Mesodermal cell (in vitro differentiated cells): ENCODE data around the gene LBH.

Source experiments
- H3K27ac ChIP-seq: 2 replicates; pipeline ENCODE4 v1.7.0; 2013; ENCODE audit warnings: mild to moderate bottlenecking, low read depth, low read length, moderate library complexity; ENCODE audit not compliant: severe bottlenecking
- H3K36me3 ChIP-seq: 2 replicates; pipeline ENCODE4 v1.7.1; 2013; ENCODE audit warnings: mild to moderate bottlenecking, low read length, moderate library complexity; ENCODE audit not compliant: control insufficient read depth, insufficient read depth
- H3K4me1 ChIP-seq: one replicate; pipeline ENCODE4 v1.7.1; 2013; ENCODE audit warnings: mild to moderate bottlenecking, low read length; ENCODE audit not compliant: insufficient read depth, control insufficient read depth, poor library complexity, severe bottlenecking
- H3K4me3 ChIP-seq: 2 replicates; pipeline ENCODE4 v1.7.0; 2013; ENCODE audit warnings: low read length, control low read depth, mild to moderate bottlenecking; ENCODE audit not compliant: insufficient read depth, poor library complexity, severe bottlenecking; ENCODE audit errors: extremely low read depth
- H3K9me3 ChIP-seq: 2 replicates; pipeline ENCODE4 v1.7.1; 2013; ENCODE audit warnings: mild to moderate bottlenecking, low read length, moderate library complexity; ENCODE audit not compliant: control insufficient read depth
- WGBS, 2 experiments: methylation state at CpG; one replicate each; pipeline ENCODE4 v1.1.5; 2013; ENCODE audit warnings: missing lambda C conversion rate in 2 of 2; ENCODE audit not compliant: insufficient coverage in 2 of 2; 5-methylcytosine and 5-hydroxymethylcytosine counted together

The LBH gene

DNA sequence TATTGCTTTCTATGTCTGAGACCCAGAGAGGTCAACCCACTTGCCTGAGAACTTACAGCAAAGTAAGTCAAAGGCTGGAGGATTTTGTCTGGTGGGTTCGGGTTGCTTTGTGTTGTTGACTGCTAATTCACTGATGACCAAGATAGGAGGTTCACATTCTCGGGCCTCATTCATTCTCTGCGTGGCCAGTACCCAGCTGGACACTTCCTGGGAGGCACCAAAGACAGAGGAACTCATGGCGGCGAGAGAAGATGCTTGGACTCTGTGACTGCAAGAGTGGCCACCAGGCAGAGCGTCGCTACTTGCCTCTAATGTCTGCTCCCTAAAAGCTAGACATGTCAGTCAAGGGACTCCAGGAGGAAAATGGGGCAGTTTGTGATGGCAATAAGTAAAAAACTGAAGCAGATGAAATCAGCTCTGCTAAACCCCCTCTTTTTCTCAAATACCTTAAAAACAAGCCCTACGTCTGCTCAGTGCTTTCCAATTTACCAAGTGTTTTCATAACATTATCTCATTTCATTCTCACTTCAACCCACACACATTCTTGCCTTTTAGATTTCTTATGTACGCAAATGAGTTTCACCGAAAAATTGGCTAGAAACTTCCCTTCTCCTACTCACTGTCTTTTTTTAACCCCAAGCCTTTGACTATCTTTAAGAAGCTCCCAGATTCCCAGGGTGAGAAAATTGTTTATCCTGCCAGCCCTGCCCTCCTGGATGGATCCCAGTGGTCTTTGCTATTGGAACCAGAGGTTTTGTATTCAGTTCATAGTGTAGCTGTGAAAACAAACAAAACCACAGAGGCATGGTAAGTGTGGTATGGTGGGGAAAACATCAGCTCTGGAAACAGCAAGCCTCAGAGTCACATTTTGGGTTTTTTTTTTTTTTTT is 4.9 kb upstream of the LBH start:
- no peaks in the 10 kb centered on the region for H3K9me3 ChIP-seq
- no peaks in the 10 kb centered on the region for H3K36me3 ChIP-seq
- H3K4me1 ChIP-seq = peaks cover 23% of the 10 kb centered on the region
- peak overlapping the region; percentile 74 for H3K27ac ChIP-seq
- WGBS, 2 experiments = 61 to 80% methylated on average over 4 to 10 of the region's 10 CpGs
- H3K4me3 ChIP-seq = no peak overlapping the region

DNA sequence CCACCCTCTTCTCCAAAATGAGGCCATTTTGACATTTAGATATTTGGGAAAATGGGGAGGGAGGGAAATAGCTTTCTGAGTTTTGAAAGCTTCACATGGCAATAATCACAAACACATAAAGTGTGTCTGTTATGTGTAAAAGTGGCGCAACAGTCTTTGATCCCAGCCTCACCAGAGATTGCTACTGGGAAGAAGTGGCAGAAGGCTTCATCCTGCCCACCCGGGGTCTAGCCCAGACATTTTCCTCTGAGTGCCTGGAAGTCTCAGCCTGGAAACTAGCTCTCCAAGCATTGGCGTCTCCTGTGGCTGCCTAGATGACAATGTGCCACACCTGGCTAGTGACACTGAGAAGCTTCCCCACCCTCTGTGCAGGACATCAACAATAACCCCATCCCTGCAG is 1.7 kb upstream of the LBH start:
- Histone ChIP-seq H3K9me3 (no peaks in the 10 kb centered on the region), H3K4me3 (no peak overlapping the region), H3K4me1 (peaks cover 31% of the 10 kb centered on the region), H3K36me3 (peaks cover 4% of the 10 kb centered on the region), H3K27ac (no peak overlapping the region)
- 86 to 93% methylated on average over 3 of the region's 3 CpGs for WGBS, 2 experiments

GRCh38 chr2:30230497-30231211 is 680 bp upstream of the LBH start:
- Histone ChIP-seq H3K4me1 (peaks cover 23% of the 10 kb centered on the region), H3K9me3 (no peaks in the 10 kb centered on the region), H3K4me3 (peak overlapping the region; percentile 70), H3K36me3 (peaks cover 14% of the 10 kb centered on the region), H3K27ac (peak overlapping the region; percentile 53)
- 4 to 5% methylated on average over 11 to 27 of the region's 50 CpGs for WGBS, 2 experiments

GRCh38 chr2:30231996-30232800 is 864 bp downstream of the LBH start:
- 0 to 1% methylated on average over 34 to 53 of the region's 70 CpGs for WGBS, 2 experiments
- peaks cover 10% of the 10 kb centered on the region for H3K4me1 ChIP-seq
- peaks cover 29% of the 10 kb centered on the region for H3K36me3 ChIP-seq
- peak overlapping the region; percentile 70 for H3K4me3 ChIP-seq
- H3K27ac ChIP-seq = peak overlapping the region; percentile 49
- H3K9me3 ChIP-seq = no peaks in the 10 kb centered on the region

DNA sequence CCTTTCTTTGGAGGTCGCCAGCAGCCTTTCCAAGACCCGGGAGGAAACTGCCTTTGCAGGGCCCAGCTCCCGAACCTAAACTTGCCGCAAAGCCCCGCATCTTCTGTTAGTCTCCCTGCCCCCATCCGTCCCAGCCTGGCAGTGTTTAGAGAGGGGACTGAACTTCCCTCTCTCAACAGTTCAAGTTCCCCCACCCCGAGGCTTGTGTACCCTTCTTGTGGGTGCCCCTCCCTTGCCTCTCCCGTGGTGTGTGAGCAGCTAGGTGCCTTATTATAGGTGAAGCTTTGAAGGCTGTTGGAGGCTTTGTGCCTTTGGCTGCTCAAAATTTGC is 1.4 kb downstream of the LBH start:
- H3K4me1 ChIP-seq = peaks cover 10% of the 10 kb centered on the region
- H3K9me3 ChIP-seq = no peaks in the 10 kb centered on the region
- 0 to 7% methylated on average over 2 to 3 of the region's 8 CpGs for WGBS, 2 experiments
- peaks cover 34% of the 10 kb centered on the region for H3K36me3 ChIP-seq
- peak overlapping the region; percentile 70 for H3K4me3 ChIP-seq
- H3K27ac ChIP-seq = peak overlapping the region; percentile 49

DNA sequence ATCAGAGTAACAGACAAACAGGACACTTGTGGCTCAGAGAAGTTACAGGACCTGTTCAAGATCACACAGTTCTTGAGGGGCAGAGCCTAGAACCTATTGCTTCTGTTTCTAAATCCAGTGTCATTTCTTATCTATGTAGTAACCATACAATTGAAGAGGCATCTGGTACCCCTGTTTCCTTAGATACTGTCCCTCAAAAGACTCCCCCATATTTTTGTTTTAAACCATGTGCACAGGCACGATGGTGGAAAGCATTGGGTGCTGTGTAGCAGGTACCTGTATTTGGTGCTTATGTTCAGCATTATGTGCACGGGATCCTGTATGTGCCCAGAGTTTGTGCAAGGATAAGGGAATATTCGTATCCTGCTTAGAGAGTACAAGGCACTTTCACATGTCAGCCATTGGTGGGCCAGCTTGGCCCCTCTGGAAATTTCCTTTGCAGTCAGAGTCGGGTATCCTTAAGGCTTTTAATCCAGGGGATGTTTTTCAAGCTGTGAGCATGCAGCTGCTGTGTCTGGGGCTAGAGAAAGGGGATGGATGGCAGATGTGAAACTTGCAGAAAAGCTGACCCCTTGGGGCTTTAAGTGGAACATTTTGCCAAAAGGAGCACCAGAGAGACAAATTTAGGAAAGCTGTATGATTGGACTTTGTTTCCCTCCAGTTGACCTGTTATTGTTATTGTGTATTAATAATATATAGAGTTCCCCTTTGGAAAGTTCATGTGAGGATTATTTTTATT is 2.1 kb downstream of the LBH start:
- Histone ChIP-seq H3K27ac (no peak overlapping the region), H3K36me3 (peaks cover 40% of the 10 kb centered on the region), H3K4me1 (peaks cover 10% of the 10 kb centered on the region), H3K9me3 (no peaks in the 10 kb centered on the region), H3K4me3 (peak overlapping the region; percentile 70)
- WGBS, 2 experiments = 67 to 69% methylated on average over 3 to 4 of the region's 4 CpGs

DNA sequence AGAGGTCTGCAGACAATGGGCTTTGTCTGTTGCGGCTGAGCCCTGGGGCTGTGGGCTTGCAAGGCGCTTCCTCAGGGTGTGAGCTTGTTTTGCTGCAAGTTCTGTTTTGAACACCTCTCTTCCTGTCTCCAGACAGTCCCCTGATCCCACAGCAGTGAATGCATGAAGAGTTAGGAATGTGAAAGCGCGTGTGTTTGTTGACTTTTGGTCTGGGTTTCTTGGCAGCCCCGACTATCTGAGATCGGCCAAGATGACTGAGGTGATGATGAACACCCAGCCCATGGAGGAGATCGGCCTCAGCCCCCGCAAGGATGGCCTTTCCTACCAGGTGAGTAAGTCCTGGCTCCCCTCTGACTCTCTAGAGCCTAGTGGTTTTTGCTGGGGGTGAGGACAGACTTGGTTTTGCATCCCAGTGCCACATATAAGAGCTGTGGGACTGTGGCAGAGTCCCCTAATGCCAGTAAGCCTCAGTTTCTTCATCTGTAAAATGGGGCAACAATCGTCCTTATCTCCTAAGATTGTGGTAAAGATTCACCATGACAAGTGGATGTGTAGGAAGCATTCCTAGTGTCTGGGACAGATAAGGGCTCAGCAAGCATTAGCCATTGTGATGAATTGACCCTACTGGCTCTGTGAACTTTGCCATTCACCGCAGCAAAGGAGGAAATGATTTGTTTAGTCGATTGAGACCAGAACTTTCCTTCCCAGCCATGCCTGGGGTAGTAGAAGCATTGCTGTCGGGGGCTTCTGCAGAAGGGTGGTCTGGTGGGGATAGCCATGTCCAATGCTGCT is 3.0 kb downstream of the LBH start:
- Histone ChIP-seq H3K9me3 (no peaks in the 10 kb centered on the region), H3K4me1 (peaks cover 10% of the 10 kb centered on the region), H3K27ac (no peak overlapping the region), H3K4me3 (no peak overlapping the region), H3K36me3 (peaks cover 48% of the 10 kb centered on the region)
- WGBS, 2 experiments = 77 to 85% methylated on average over 10 to 12 of the region's 12 CpGs

DNA sequence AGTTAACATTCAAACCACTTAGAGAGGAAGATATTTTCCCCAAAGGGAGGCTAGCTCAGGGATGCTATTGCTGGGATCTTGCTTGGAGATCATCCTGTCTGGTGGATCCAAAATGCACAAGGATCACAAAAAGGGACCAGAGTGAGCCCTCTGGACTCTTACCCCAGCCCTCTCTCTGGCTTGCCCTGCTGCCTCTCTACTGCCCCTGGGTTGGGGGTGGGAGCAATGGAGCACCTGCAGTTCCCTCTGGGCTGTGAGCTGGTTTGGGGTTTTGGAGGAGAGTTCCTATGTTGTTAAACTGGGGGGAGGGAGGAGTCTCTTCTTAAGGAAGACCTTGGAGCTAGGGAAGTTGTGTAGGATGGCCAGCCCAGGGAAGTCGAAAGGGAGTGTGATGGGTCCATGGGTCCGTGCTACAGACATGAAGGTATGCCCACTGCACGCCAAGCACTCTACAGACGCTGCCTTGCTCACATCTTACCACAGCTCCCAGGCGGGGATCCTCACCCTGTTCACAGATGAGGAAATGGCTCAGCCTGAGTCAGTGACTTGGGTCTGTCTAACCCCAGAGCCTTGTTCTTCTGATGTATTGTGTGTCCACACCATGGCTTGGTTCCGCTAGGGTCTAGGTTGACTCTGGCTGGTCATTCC is 3.8 kb downstream of the LBH start:
- peaks cover 10% of the 10 kb centered on the region for H3K4me1 ChIP-seq
- H3K9me3 ChIP-seq = no peaks in the 10 kb centered on the region
- no peak overlapping the region for H3K4me3 ChIP-seq
- peaks cover 55% of the 10 kb centered on the region for H3K36me3 ChIP-seq
- no peak overlapping the region for H3K27ac ChIP-seq
- WGBS, 2 experiments = 97 to 100% methylated on average over 3 to 4 of the region's 6 CpGs

DNA sequence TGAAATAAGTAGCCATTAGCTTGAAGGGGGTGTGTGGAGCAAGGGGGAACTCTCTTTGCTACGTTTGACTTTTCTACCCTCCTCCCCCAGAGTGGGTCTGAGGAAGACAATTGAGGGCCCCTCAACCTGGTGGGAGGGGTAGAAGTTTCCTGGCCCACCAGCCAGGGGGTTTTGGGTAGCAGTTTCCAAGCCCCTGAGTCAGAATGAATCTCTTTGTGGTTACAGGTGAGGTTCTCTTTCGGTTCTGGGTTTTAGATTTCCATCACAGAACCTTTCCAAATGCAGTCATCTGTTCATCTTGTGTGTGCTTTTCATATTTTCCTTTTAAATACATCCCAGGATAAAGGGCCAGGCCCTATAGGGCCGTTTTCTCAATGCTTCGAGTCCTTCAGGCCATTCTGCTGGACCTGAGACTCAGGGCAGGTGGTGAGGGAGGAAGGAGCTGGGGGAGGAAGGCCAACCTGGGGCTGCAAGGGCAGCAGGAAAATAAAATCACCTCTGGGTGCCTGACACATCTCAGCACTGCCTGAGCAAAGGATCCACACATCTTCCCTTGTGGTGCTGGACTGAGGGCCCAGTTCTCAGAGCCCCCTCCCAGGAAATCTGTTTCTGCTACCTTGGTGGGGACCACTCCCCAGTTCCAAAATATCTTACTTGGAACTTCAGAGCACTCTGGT is 4.7 kb downstream of the LBH start:
- no peak overlapping the region for H3K27ac ChIP-seq
- H3K4me1 ChIP-seq = peaks cover 10% of the 10 kb centered on the region
- H3K4me3 ChIP-seq = no peak overlapping the region
- WGBS, 2 experiments = no CpG with 5 or more reads among the region's 4 CpGs
- no peaks in the 10 kb centered on the region for H3K9me3 ChIP-seq
- H3K36me3 ChIP-seq = peaks cover 63% of the 10 kb centered on the region
